AG04450 (cell line): ENCODE measurements around the gene ERCC1. TPM values are rescaled to one million over a fixed set of nuclear protein-coding genes. Genes with fewer than 3 reads are reported as not detected.
A peak's percentile ranks its signal among the peaks of the same experiment; 100 is the strongest.

Experiments
- CTCF ChIA-PET: fragments of 300-600, 350-600 bp; formaldehyde crosslinking; extraction: SDS; loops from one replicate; lab custom pipeline; 2022; ENCODE audit warnings: antibody characterized with exemption, inconsistent platforms; lab: Charles Lee
- POLR2A ChIA-PET: fragments of 350-600 bp; formaldehyde crosslinking; extraction: SDS; loops from one replicate; lab custom pipeline; 2021; ENCODE audit warnings: antibody characterized with exemption, inconsistent platforms; lab: Yijun Ruan, JAX
- DNase-seq: peaks from one replicate; pipeline ENCODE4 v3.0.0-alpha.2; 2011; ENCODE audit warnings: low read depth, low spot score
- H3K27ac ChIP-seq: one replicate; pipeline ENCODE4 v1.5.1; 2012; ENCODE audit warnings: low read depth, low read length, control low read depth
- H3K27me3 ChIP-seq: one replicate; pipeline ENCODE4 v1.6.0; 2012; ENCODE audit warnings: low read length; ENCODE audit not compliant: control insufficient read depth, insufficient read depth
- H3K4me3 ChIP-seq: 2 replicates; pipeline ENCODE4 v1.5.1; 2011; ENCODE audit warnings: mild to moderate bottlenecking, low read depth, low read length, control low read depth
- H3K9me3 ChIP-seq: 2 replicates; pipeline ENCODE4 v1.5.1; 2012; ENCODE audit warnings: low read length; ENCODE audit not compliant: control insufficient read depth, insufficient read depth
- polyA plus RNA-seq: library from polyadenylated mRNA; depleted of rRNA; stranded (reverse); fragments of >200 nt; gene quantifications from 2 replicates; pipeline ENCODE4 v1.2.3, GENCODE V29; 2011
- TF ChIP-seq, protein P1 (sequence below): IDR thresholded peaks from 2 replicates; pipeline ENCODE4 v1.5.1; 2011; ENCODE audit warnings: low read depth, low read length, control low read depth, inconsistent platforms

The ERCC1 gene
- polyA plus RNA-seq, 1 experiment, result 75.8 TPM

DNA sequence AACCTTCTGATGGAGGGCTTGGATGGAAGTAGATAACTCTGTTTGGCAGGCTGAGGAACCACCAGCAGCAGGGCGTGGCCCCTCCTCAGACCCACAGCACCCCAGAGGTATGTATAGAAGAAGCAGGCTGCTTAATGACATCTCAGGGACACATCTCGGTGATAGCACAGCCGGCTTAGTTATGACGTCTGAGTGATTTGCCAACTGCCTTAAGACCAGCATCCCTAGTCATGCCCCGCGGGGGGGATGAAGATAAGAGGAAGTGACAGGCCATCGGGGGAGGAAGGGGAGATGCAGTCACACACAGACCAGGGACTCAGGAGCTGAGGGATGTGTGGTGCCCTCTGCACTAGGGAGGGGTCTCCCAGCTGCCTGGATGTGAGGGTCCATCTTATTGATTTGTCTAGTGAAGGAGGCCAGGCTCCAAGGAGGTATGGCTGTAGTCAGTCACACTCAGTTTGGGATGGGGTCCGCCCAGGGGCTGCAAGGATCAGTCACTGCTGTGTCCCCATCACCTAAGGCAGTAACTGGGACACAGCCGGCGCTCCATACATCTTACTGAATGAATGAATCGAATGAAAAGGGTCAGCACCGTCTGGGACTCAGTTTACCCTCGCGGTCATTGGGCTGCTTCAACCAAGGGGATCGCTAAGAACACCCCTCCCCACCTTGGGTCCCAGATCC is 19.2 kb upstream of the ERCC1 start:
- POLR2A ChIA-PET, result interaction anchor here (0.6 to 0.7 kb wide), 2 partner anchors 11 to 82 kb away, joined by 4 to 5 read pairs; no protein-coding TSS in a partner anchor
- Histone ChIP-seq H3K27me3 (no peaks in the 10 kb centered on the region), H3K27ac (peak overlapping the region; percentile 85), H3K9me3 (no peaks in the 10 kb centered on the region), H3K4me3 (peak overlapping the region; percentile 60)
- CTCF ChIA-PET, result interaction anchor here (5.9 kb wide), 1 partner anchor 35 kb away, joined by 224 read pairs; no protein-coding TSS in a partner anchor
- no peak for DNase-seq
- TF ChIP-seq, protein P1, sequence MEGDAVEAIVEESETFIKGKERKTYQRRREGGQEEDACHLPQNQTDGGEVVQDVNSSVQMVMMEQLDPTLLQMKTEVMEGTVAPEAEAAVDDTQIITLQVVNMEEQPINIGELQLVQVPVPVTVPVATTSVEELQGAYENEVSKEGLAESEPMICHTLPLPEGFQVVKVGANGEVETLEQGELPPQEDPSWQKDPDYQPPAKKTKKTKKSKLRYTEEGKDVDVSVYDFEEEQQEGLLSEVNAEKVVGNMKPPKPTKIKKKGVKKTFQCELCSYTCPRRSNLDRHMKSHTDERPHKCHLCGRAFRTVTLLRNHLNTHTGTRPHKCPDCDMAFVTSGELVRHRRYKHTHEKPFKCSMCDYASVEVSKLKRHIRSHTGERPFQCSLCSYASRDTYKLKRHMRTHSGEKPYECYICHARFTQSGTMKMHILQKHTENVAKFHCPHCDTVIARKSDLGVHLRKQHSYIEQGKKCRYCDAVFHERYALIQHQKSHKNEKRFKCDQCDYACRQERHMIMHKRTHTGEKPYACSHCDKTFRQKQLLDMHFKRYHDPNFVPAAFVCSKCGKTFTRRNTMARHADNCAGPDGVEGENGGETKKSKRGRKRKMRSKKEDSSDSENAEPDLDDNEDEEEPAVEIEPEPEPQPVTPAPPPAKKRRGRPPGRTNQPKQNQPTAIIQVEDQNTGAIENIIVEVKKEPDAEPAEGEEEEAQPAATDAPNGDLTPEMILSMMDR, result no peak

DNA sequence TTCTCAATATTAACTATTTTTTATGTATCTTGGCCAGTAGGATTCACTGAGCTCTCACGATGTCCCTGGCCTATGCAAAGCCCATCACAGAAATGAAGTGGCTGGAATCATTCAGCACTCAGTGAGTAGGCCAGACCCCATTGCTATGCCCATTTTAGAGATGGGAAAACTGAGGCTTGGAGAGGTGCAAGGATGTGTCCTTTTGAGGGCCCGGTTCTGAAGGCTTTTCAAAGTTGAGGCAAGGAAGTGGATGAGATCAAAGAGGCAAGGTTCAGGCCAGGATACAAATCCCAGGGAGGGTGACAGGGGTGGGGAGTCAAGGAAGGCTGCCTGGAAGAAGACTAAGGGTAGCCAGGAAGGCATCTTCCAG is 18.7 kb upstream of the ERCC1 start:
- ChIA-PET POLR2A (interaction anchor here (0.6 to 0.7 kb wide), 2 partner anchors 11 to 83 kb away, joined by 4 to 5 read pairs; no protein-coding TSS in a partner anchor), CTCF (interaction anchor here (2.0 to 5.9 kb wide), 2 partner anchors 36 to 43 kb away, joined by 7 to 224 read pairs; no protein-coding TSS in a partner anchor)
- DNase-seq, result no peak

DNA sequence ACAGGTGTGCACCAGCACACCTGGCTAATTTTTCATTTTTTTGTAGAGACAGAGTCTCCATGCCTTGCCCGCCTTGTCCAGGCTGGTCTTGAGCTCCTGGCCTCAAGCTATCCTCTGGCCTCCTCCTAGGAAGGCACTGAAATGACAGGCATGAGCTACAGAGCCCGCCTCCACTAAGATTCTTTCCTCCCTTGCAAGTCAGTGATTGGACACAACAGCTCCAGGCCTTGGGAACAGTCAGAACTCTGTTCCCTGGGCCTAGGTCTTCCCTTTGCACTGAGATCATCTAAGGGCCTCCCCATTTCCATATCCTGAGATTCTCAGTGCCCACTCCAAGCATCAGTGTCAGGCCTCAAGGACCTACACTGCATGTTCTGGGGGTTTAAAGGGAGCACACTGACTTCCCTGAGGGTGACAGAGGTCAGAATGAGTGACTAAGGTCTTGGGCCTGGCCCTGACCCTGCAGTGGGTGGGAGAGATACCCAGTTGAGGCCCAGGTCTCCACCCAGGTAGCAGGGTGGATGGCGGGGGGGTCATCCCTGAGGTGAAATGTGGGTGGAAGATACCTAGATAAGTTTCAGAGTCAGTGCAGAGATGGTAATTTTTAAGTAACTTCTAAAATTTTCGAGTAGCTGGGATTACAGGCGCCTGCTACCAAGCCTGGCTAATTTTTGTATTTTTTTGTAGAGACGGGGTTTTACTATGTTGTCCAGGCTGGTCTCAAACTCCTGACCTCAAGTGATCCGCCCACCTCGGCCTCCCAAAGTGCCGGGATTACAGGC is 17.3 kb upstream of the ERCC1 start:
- DNase-seq, result no peak
- ChIA-PET CTCF (interaction anchor here (0.6 to 5.9 kb wide), 3 partner anchors 37 to 65 kb away, joined by 7 to 224 read pairs (median 8); no protein-coding TSS in a partner anchor), POLR2A (interaction anchor here (1.1 kb wide), 1 partner anchor 27 kb away, joined by 5 read pairs; the partner anchor contains the start of gene FOSB)
- H3K9me3 ChIP-seq, result no peaks in the 10 kb centered on the region
- no peak overlapping the region for H3K4me3 ChIP-seq
- no peaks in the 10 kb centered on the region for H3K27me3 ChIP-seq
- TF ChIP-seq, protein P1, result no peak
- H3K27ac ChIP-seq, result peak overlapping the region; percentile 21

More for the DNA sequence above, 18.7 kb upstream of the ERCC1 start:
- Histone ChIP-seq H3K27ac (peak overlapping the region; percentile 39), H3K27me3 (no peaks in the 10 kb centered on the region), H3K4me3 (no peak overlapping the region), H3K9me3 (no peaks in the 10 kb centered on the region)
- TF ChIP-seq, protein P1, result no peak

DNA sequence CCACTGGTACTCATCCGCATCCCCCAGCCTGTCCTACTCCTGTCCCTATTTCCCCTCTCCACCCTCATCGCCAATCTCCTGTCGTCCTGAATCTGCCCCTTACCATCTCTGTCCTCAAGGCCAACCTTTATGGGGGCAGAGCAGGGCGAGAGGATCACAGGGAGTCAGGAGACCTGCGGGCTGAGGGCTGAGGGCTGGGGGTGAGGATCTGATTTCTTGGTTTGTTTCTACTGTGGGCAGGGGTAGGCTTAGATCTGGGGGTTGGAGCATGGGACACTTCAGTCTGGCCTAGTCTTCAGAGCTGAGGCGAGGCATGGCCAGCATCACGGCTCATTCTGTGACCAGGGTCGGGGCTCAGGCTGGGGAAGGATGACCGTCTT is 16.5 kb upstream of the ERCC1 start:
- ChIA-PET POLR2A (interaction anchor here (1.1 to 1.8 kb wide), 3 partner anchors 28 to 39 kb away, joined by 5 to 30 read pairs (median 9); partner anchors contain the start of gene FOSB), CTCF (interaction anchor here (0.6 to 5.9 kb wide), 13 partner anchors 9 to 198 kb away, joined by 3 to 224 read pairs (median 9); partner anchors contain the start of gene FOSB)
- TF ChIP-seq, protein P1, result no peak
- Histone ChIP-seq H3K27ac (no peak overlapping the region), H3K27me3 (no peaks in the 10 kb centered on the region), H3K9me3 (no peaks in the 10 kb centered on the region), H3K4me3 (peak overlapping the region; percentile 62)
- DNase-seq, result no peak
